COR-L47 (cell line): ENCODE data around the gene CD4.
"Not testable (repeated sequence)": the region's sequence is repeated elsewhere in the genome, so short reads cannot be mapped to it uniquely, and the experiment has no call there.

ENCODE experiments used
- DNase-seq: peaks from one replicate; lab custom pipeline; 2025; lab: John Stamatoyannopoulos, UW

Gene CD4

GRCh38 chr12:6788972-6789924 lies at the start of gene CD4:
TSS of gene CD4 (plus strand) at chr12:6789528. CDS start at chr12:6800139, 10,611 bp downstream.
- DNase-seq: no peak

- not testable (repeated sequence) for DNase-seq
These were observed 47.2 kb upstream of the CD4 start for GRCh38 chr12:6742080-6742479.

GRCh38 chr12:6742834-6743233 lies 46.5 kb upstream of the CD4 start:
- DNase-seq: no peak

- DNase-seq: not testable (repeated sequence)
These were observed 46.0 kb upstream of the CD4 start for GRCh38 chr12:6743300-6743699.

GRCh38 chr12:6745741-6746525 lies 43.4 kb upstream of the CD4 start:
- DNase-seq: no peak

- no peak for DNase-seq
These were observed 42.1 kb upstream of the CD4 start for GRCh38 chr12:6747216-6747615.

- DNase-seq: no peak
These were observed 40.6 kb upstream of the CD4 start for GRCh38 chr12:6748761-6749160.

GRCh38 chr12:6750506-6750905 lies 38.8 kb upstream of the CD4 start:
- no peak for DNase-seq

GRCh38 chr12:6751767-6752166 lies 37.6 kb upstream of the CD4 start:
- DNase-seq: no peak

- DNase-seq: peak; percentile 23
These were observed 37.0 kb upstream of the CD4 start for GRCh38 chr12:6752167-6752920.

- peak; percentile 81 for DNase-seq
These were observed 36.2 kb upstream of the CD4 start, which contains the start of gene MLF2 for GRCh38 chr12:6752921-6753771. TSS of gene MLF2 (minus strand) at chr12:6753141. CDS start at chr12:6752334, 807 bp downstream.

- no peak for DNase-seq
These were observed 35.5 kb upstream of the CD4 start for GRCh38 chr12:6753772-6754356.

GRCh38 chr12:6754411-6754810 lies 34.9 kb upstream of the CD4 start:
- DNase-seq: no peak

GRCh38 chr12:6757028-6757690 lies 32.2 kb upstream of the CD4 start:
- DNase-seq: no peak

GRCh38 chr12:6758506-6759095 lies 30.7 kb upstream of the CD4 start:
- no peak for DNase-seq

- DNase-seq: no peak
These were observed 29.6 kb upstream of the CD4 start for GRCh38 chr12:6759741-6760140.

GRCh38 chr12:6763380-6763779 lies 25.9 kb upstream of the CD4 start:
- no peak for DNase-seq

GRCh38 chr12:6764011-6764828 lies 25.1 kb upstream of the CD4 start:
- peak; percentile 89 for DNase-seq
